ENCODE results near the gene CFAP107.

Gene CFAP107

DNA sequence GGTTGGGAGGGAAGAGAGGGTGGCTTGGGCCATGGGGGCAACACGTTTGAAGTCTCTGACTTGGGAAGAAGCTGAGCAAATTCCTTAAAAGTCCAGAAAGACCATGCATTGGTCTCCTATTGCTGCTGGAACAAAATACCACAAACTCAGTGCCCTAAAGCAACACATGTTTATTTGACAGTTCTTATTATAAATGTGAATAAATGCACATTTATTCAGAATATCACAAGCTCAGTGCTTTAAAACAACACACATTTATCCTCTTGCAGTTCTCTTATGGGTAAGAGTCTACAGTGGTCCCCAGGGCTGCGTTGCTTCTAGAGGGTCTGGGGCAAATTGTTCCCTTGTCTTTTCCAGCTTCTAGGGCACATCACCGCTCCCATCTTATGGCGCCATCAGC is 17.5 kb downstream of the CFAP107 start:
- TF ChIP-seq, protein P1, sequence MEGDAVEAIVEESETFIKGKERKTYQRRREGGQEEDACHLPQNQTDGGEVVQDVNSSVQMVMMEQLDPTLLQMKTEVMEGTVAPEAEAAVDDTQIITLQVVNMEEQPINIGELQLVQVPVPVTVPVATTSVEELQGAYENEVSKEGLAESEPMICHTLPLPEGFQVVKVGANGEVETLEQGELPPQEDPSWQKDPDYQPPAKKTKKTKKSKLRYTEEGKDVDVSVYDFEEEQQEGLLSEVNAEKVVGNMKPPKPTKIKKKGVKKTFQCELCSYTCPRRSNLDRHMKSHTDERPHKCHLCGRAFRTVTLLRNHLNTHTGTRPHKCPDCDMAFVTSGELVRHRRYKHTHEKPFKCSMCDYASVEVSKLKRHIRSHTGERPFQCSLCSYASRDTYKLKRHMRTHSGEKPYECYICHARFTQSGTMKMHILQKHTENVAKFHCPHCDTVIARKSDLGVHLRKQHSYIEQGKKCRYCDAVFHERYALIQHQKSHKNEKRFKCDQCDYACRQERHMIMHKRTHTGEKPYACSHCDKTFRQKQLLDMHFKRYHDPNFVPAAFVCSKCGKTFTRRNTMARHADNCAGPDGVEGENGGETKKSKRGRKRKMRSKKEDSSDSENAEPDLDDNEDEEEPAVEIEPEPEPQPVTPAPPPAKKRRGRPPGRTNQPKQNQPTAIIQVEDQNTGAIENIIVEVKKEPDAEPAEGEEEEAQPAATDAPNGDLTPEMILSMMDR (IDR thresholded peaks at IDR 0.05; ENCODE audit: insufficient read depth, low read length, poor library complexity, severe bottlenecking), result no peak
- Histone ChIP-seq H3K4me3 (replicated peaks; ENCODE audit: low read depth, low read length) (no peak overlapping the region), H3K36me3 (ENCODE audit: control insufficient read depth, insufficient read depth, low read length) (no peaks in the 10 kb centered on the region), H3K27me3 (replicated peaks; ENCODE audit: control insufficient read depth, insufficient read depth, low read length) (no peaks in the 10 kb centered on the region)
- DNase-seq (ENCODE audit: extremely low read depth, insufficient read length), result no peak

DNA sequence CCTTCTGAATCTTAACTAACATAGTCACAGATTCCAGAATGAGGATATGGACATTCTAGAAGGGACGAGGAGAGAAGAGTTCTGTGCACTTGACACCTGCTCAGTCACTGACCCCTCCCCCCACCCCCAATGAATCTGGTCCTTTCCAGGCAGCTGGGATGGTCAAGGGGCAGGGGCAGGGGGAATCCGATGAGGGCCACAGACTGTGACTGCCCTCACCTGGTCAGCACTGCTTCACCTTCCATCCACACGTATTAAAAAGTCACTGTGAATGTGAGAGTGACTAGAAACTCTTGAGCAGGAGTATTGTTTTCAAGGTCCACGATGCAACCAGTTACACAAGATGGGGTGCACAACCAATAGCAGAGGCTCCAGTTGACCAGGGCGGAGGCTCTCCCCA is 18.0 kb downstream of the CFAP107 start:
- H3K27me3 ChIP-seq (replicated peaks; ENCODE audit: control insufficient read depth, insufficient read depth, low read length), result no peaks in the 10 kb centered on the region
- H3K36me3 ChIP-seq (ENCODE audit: control insufficient read depth, insufficient read depth, low read length), result no peaks in the 10 kb centered on the region
- no peak overlapping the region for H3K4me3 ChIP-seq (replicated peaks; ENCODE audit: low read depth, low read length)
- TF ChIP-seq, protein P1 (IDR thresholded peaks at IDR 0.05; ENCODE audit: insufficient read depth, low read length, poor library complexity, severe bottlenecking), result no peak
- DNase-seq (ENCODE audit: extremely low read depth, insufficient read length), result no peak

DNA sequence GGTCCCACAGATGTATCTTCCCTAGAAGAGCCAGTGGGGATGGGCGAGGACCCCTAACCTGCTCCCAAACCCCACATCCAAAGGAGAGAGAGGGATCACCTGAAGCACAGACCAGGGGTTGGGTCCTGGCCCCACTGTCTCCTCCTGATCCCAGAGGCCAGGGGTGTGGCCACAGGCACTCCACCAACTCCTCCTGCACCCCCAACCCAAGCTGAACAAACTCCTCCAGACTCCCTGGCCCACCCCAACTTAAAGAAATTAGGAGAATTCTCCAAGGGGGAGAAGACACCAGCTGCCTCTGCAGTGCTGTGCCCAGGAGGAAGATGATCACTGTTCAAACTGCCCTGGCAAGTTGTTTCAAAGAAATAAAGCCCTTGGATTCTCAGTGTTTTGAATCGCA is 23.0 kb downstream of the CFAP107 start:
- H3K27me3 ChIP-seq (replicated peaks; ENCODE audit: control insufficient read depth, insufficient read depth, low read length), result no peaks in the 10 kb centered on the region; the same call in 1 of the 2 replicates
- TF ChIP-seq, protein P1 (IDR thresholded peaks at IDR 0.05; ENCODE audit: insufficient read depth, low read length, poor library complexity, severe bottlenecking), result no peak
- DNase-seq (ENCODE audit: extremely low read depth, insufficient read length), result no peak
- H3K36me3 ChIP-seq (ENCODE audit: control insufficient read depth, insufficient read depth, low read length), result no peaks in the 10 kb centered on the region
- H3K4me3 ChIP-seq (replicated peaks; ENCODE audit: low read depth, low read length), result no peak overlapping the region

DNA sequence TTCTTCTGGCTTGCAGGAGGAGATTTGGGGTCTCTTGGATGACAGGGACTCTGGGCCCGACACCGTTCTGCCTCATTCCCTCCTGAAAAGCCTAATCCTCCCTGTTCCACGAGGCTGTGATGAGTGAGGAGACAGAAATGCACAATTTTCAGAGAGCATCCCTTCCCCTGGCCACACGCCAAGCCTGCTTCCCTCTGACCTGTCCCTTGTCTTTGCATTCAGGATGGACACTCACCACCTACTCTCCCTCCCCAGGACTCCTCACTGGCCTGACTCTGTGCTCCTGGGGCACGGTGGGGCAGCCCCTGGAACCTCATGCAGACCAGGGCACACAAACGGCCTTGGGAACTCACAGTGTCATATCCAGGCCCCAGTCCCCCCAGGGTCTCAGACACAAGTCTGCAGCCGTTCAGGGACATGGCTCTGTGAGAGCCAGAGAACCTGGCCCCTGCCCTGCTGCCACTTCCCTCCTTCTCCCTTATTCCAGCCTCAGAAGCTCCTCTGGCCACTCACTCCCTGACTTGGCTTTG is 24.0 kb downstream of the CFAP107 start:
- no peak for DNase-seq (ENCODE audit: extremely low read depth, insufficient read length)
- H3K27me3 ChIP-seq (replicated peaks; ENCODE audit: control insufficient read depth, insufficient read depth, low read length), result no peaks in the 10 kb centered on the region; the same call in none of the 2 replicates
- H3K36me3 ChIP-seq (ENCODE audit: control insufficient read depth, insufficient read depth, low read length), result no peaks in the 10 kb centered on the region
- TF ChIP-seq, protein P1 (IDR thresholded peaks at IDR 0.05; ENCODE audit: insufficient read depth, low read length, poor library complexity, severe bottlenecking), result no peak
- no peak overlapping the region for H3K4me3 ChIP-seq (replicated peaks; ENCODE audit: low read depth, low read length)

DNA sequence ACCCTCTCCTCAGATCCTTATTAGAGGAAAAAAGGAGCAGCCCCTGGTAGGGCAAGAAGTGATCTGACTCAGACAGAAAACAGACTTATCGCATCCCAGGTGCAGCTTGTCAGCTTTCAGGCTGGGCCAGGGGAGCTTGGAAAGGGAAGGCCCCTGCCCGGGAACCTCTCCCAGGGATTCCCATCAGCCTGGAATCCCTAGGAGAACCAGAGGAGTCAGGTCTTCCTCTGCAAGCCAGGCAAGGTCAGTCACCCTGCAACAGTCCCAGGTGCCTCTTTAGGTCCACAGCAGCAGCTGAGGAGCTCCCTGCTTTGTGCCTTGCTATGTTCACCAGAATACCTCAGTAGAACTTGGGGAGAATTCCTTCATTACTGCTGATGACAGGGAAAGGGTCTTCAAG is 24.6 kb downstream of the CFAP107 start:
- no peaks in the 10 kb centered on the region; the same call in none of the 2 replicates for H3K27me3 ChIP-seq (replicated peaks; ENCODE audit: control insufficient read depth, insufficient read depth, low read length)
- no peak for DNase-seq (ENCODE audit: extremely low read depth, insufficient read length)
- no peaks in the 10 kb centered on the region for H3K36me3 ChIP-seq (ENCODE audit: control insufficient read depth, insufficient read depth, low read length)
- no peak overlapping the region for H3K4me3 ChIP-seq (replicated peaks; ENCODE audit: low read depth, low read length)
- TF ChIP-seq, protein P1 (IDR thresholded peaks at IDR 0.05; ENCODE audit: insufficient read depth, low read length, poor library complexity, severe bottlenecking), result no peak

DNA sequence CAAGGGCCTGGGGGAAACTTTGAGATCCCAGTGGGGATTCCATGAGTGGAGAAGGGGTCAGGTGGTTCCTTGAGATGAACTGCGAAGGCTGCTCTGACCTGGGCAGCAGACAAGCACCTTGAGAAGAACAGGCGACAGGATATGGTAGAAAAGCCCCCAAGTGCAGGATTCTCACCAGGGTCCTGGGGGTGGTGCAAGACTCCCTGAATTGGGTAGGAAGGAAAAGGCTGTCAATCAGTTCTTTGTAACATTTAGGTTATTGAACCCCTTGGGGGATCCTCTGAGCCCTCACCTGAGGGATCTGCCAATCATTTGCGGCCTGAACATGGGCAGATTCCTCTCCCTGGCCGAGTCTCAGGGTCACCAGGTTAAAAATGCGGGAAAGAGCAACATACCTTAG is 25.2 kb downstream of the CFAP107 start:
- Histone ChIP-seq H3K4me3 (replicated peaks; ENCODE audit: low read depth, low read length) (no peak overlapping the region), H3K27me3 (replicated peaks; ENCODE audit: control insufficient read depth, insufficient read depth, low read length) (no peaks in the 10 kb centered on the region; the same call in none of the 2 replicates), H3K36me3 (ENCODE audit: control insufficient read depth, insufficient read depth, low read length) (no peaks in the 10 kb centered on the region)
- TF ChIP-seq, protein P1 (IDR thresholded peaks at IDR 0.05; ENCODE audit: insufficient read depth, low read length, poor library complexity, severe bottlenecking), result no peak
- DNase-seq (ENCODE audit: extremely low read depth, insufficient read length), result no peak

Data from GM06990 (cell line).